ENCODE data around the gene HNF1A. TPM values are rescaled to one million over a fixed set of nuclear protein-coding genes. Genes with fewer than 3 reads are reported as not detected.

The HNF1A gene, protein sequence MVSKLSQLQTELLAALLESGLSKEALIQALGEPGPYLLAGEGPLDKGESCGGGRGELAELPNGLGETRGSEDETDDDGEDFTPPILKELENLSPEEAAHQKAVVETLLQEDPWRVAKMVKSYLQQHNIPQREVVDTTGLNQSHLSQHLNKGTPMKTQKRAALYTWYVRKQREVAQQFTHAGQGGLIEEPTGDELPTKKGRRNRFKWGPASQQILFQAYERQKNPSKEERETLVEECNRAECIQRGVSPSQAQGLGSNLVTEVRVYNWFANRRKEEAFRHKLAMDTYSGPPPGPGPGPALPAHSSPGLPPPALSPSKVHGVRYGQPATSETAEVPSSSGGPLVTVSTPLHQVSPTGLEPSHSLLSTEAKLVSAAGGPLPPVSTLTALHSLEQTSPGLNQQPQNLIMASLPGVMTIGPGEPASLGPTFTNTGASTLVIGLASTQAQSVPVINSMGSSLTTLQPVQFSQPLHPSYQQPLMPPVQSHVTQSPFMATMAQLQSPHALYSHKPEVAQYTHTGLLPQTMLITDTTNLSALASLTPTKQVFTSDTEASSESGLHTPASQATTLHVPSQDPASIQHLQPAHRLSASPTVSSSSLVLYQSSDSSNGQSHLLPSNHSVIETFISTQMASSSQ
- not detected in 2 replicates for total RNA-seq

DNA sequence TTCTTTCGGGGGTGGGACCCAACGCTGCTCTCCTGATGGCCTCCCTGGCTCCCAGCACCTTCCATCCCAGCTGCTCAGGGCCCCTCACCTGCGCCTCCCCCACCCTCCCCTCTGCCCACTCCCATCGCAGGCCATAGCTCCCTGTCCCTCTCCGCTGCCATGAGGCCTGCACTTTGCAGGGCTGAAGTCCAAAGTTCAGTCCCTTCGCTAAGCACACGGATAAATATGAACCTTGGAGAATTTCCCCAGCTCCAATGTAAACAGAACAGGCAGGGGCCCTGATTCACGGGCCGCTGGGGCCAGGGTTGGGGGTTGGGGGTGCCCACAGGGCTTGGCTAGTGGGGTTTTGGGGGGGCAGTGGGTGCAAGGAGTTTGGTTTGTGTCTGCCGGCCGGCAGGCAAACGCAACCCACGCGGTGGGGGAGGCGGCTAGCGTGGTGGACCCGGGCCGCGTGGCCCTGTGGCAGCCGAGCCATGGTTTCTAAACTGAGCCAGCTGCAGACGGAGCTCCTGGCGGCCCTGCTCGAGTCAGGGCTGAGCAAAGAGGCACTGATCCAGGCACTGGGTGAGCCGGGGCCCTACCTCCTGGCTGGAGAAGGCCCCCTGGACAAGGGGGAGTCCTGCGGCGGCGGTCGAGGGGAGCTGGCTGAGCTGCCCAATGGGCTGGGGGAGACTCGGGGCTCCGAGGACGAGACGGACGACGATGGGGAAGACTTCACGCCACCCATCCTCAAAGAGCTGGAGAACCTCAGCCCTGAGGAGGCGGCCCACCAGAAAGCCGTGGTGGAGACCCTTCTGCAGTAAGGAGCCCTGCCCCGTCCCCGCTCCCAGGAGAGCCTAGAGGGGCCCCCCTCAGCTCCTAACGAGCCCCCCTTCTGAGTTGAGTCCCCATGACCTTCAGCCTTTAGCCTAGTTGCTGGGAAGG is at the start of gene HNF1A:
HNF1A (plus strand) TSS at position 248 of the 924 bp plus-strand sequence; CDS start at position 474, 226 bp downstream.

DNA sequence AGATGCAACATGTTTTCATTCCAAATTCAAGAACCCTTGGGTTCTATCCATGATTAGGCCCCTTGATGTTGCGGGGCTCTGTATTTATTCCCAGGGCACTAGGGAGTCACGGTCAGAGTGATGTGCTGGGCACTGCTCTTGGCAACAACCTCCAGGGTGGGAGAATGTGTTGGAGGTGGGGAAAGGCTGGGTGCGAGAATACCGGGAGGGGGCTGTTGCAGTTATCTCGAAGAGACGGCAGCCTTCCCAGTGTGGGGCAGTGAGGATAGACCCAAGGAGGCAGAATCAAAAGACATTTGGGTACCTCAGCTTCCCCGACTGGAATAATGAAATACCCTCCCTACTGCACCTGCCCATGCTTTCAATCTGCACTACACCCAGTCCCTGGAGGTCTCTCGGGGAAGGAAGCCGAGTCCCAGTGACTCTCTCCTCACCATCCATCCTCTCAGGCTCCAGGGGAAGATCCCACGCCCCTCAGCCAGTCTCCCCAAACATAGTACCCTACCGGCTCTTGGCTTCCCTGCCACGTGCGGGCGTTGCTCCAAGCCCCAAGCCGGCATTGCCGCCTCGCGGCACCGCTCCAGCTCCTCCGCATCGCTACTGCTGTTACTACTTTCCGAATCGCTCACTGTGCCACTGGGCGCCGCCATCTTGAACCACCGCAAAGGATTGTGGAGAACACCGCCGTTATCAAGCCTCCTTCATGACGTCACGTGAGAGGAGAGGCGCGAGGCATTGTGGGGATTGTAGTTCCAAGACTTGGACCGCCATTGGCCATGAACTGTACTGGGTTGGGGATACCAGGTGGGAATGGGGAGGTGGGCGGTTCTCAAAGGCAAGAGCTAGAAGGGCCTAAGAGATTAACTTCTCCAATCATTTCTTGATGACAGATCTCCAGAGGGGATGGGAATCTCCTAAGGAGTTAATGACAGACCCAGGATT is 37.8 kb downstream of the HNF1A start, which contains the start of gene C12orf43:
C12orf43 (minus strand) TSS at position 663 of the 942 bp plus-strand sequence; CDS start at position 650, 13 bp downstream.

DNA sequence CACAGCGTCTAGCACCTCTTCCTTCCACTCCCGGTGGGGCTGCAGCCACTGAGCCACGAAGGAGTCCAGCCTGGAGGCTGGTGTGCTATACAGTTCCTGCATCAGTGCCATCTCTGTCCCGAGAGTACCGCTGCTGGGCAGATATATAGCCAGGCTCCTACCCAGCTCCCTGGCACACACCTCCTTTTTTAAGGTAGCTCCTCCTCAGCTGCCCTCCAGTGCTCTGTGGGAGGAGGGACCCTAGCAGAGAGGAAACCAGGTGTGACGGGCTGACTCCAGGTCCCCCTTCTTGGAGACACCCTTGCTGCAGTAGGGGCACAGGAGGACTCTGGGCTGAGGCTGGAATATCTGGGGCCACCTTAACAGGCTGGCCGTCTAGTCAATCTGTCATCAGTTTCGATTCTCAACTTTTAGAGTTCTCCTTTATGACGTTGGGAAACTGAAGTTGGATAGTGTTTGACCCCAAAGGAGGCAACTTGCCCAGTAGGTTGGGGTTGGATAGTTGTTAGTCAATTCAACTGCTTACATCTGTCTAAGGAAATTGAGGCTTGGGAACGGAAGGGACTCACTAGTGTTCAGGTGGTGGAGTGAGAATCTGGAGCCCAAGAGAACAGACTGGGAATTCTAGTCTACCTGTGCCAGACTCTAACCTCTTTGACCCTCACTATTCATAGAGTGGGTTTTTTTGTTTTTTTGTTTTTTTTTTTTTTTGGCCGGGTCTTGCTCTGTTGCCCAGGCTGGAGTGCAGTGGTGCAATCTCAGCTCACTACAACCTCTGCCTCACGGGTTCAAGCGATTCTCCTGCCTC is 60.7 kb downstream of the HNF1A start, which contains the start of gene OASL:
OASL (minus strand) TSS at position 386 of the 808 bp plus-strand sequence; CDS start at position 111, 275 bp downstream.

Other genes starting within 250 kb of the HNF1A start
- 4.4 and 7.6 TPM in 2 replicates for gene SPPL3, start 74.2 kb upstream of the HNF1A start, total RNA-seq
- 18.8 and 18.9 TPM in 2 replicates for gene C12orf43, start 37.9 kb downstream of the HNF1A start, total RNA-seq
- gene OASL, start 60.7 kb downstream of the HNF1A start, total RNA-seq, result 0.19 and 0.36 TPM in 2 replicates
- 0.72 and 0.75 TPM in 2 replicates for gene P2RX7, start 154.3 kb downstream of the HNF1A start, total RNA-seq
- gene P2RX4, start 231.6 kb downstream of the HNF1A start, total RNA-seq, result 20.8 and 22.6 TPM in 2 replicates